Transverse colon (tissue), 4 donors: ENCODE results near the gene FCGBP. TPM values are rescaled to one million over a fixed set of nuclear protein-coding genes. Genes with fewer than 3 reads are reported as not detected.
"Not testable (repeated sequence)": the region's sequence is repeated elsewhere in the genome, so short reads cannot be mapped to it uniquely, and the experiment has no call there.

Experiments used
- DNase-seq: peaks from one replicate; pipeline ENCODE4 v3.0.0-alpha.2; 2019
- H3K27ac ChIP-seq, 4 donors: fragments of 200-600 bp; sonication (generic); 2 replicates each; pipeline ENCODE4 v1.5.1; 2016 to 2018; ENCODE audit warnings: inconsistent platforms in 4 of 4
- H3K27me3 ChIP-seq: fragments of 200-600 bp; sonication (generic); 2 replicates; pipeline ENCODE4 v1.5.1; 2017; ENCODE audit warnings: inconsistent platforms
- H3K36me3 ChIP-seq, 4 donors: fragments of 200-600 bp; sonication (generic); 2 replicates each; pipeline ENCODE4 v1.5.1; 2017 to 2019; ENCODE audit warnings: inconsistent platforms in 4 of 4
- H3K4me1 ChIP-seq, 4 donors: fragments of 200-600 bp; sonication (generic); 2 replicates each; pipeline ENCODE4 v1.5.1; 2017 to 2020; ENCODE audit warnings: inconsistent platforms in 4 of 4
- H3K4me3 ChIP-seq, 4 donors: fragments of 200-600 bp; sonication (generic); 1 replicate in 1 of 4; 2 replicates in 3 of 4; pipeline versions ENCODE4 v1.5.1 to v1.6.1; 2017 to 2019; ENCODE audit warnings: inconsistent platforms in 4 of 4
- H3K9me3 ChIP-seq, 2 donors: fragments of 200-600 bp; sonication (generic); 2 replicates each; pipeline ENCODE4 v1.5.1; 2017 to 2019; ENCODE audit warnings: inconsistent platforms in 2 of 2
- EP300 ChIP-seq: sonication (generic); formaldehyde crosslinking; IDR thresholded peaks from one replicate; pipeline ENCODE4 v1.6.1; 2017; ENCODE audit warnings: antibody characterized with exemption, low read depth
- POLR2A ChIP-seq: fragments of 450-650 bp; IDR thresholded peaks from one replicate; pipeline ENCODE4 v1.6.1; 2016; ENCODE audit warnings: antibody characterized with exemption, mild to moderate bottlenecking, moderate library complexity
- POLR2AphosphoS5 ChIP-seq, 3 donors: sonication (generic); formaldehyde crosslinking; IDR thresholded peaks; one replicate each; pipeline ENCODE4 v1.6.1; 2016; ENCODE audit warnings: antibody characterized with exemption in 3 of 3
- WGBS, 2 donors: methylation state at CpG; one replicate each; pipeline ENCODE4 v1.1.5; 2018; ENCODE audit warnings: low coverage in 1 of 2; 5-methylcytosine and 5-hydroxymethylcytosine counted together
- in situ Hi-C, 4 donors: fragments of 200-750 bp; cut with MboI; loops; one replicate each; pipeline versions ENCODE4 v1.15.0 to v1.15.1; 2017; ENCODE audit warnings: low sequenced_read_pairs in 3 of 4, low pct_ligation_motif_present in 1 of 4, low pct_unique_long_range_greater_than_20kb in 1 of 4
- intact Hi-C: fragments of 100-400 bp; cut with DNase I; formaldehyde crosslinking; loops from one replicate; pipeline ENCODE4 v1.15.1; 2023; ENCODE audit warnings: low total_unique reads
- total RNA-seq, 4 donors: library from RNA; depleted of rRNA; stranded (reverse); fragments of >200 nt; gene quantifications; one replicate each; pipeline ENCODE4 v1.1.0, GENCODE V29; 2016
- TF ChIP-seq, protein P1 (sequence below), 5 experiments: fragments of 200-600 bp in 3 of 5; fragments of 450-650 bp in 2 of 5; sonication (generic) in 3 of 5; IDR thresholded peaks; 1 replicate in 2 of 5; 2 replicates in 3 of 5; pipeline ENCODE4 v1.5.1; 2016 to 2017; ENCODE audit warnings: antibody characterized with exemption in 5 of 5, inconsistent platforms in 3 of 5, mild to moderate bottlenecking in 2 of 5, moderate library complexity in 1 of 5

The FCGBP gene
- total RNA-seq, 4 donors from 2014 or later: 1,603 to 6,178 (median 2,329) TPM

GRCh38 chr19:39913682-39914333 is 20.6 kb downstream of the FCGBP start:
- Histone ChIP-seq H3K27ac (peak overlapping the region in 2 of 4 donors; percentile 23 to 26), H3K27me3 (no peaks in the 10 kb centered on the region), H3K9me3 (no peaks in the 10 kb centered on the region), H3K36me3 (peaks cover 0 to 4% (median 0%) of the 10 kb centered on the region in 4 donors), H3K4me3 (peak overlapping the region in 1 of 4 donors; percentile 23), H3K4me1 (peaks cover 0 to 10% (median 5%) of the 10 kb centered on the region in 4 donors)
- WGBS, 2 donors: 38 to 61% methylated on average over 3 to 17 of the region's 20 CpGs
- TF ChIP-seq POLR2A (no peak), POLR2AphosphoS5 (IDR thresholded peaks at IDR 0.05) (peak; percentile 6 to 66 (median 59))
- peak; percentile 77 for DNase-seq
- intact Hi-C loops (no loop called here), in situ Hi-C loops (no loop called here)

GRCh38 chr19:39908803-39909202 is 25.6 kb downstream of the FCGBP start:
- H3K4me1 ChIP-seq: peaks cover 0 to 3% (median 0%) of the 10 kb centered on the region in 4 donors

DNA sequence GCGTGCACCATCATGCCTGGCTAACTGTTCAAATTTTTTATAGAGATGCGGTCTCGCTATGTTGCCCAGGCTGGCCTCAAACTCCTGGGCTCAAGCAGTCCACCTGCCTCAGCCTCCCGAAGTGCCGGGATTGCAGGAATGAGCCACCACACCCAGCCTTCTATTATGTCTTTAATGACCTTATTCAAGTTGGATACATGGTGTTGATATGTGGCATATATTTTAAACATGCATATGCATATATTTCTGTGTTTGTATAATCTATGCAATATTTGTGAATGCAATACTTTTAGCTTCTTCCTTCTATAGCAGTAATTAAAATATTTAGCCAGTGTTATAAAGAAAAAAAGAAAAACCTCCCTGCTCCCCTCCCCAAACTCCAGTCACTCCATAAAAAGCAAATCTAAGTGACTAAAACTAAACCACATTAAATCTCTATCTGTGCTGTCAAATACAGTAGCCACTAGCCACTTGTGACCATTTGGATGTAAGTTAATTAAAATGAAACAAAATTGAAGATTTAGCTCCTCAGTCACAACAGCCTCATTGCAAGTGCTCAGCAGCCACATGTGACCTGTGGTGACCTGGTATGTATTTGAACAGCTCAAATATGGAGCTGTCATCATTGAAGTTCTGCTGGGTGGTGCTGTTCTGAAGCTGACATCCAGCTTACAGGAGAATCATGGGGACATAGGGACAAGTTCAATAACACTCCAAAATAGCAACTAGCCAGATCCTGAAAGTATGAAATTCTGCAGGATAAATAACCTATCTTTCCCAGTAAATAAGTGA is 27.4 kb downstream of the FCGBP start:
- Histone ChIP-seq H3K9me3 (no peaks in the 10 kb centered on the region), H3K27ac (no peak overlapping the region), H3K27me3 (no peaks in the 10 kb centered on the region), H3K36me3 (peaks cover 0 to 4% (median 0%) of the 10 kb centered on the region in 4 donors), H3K4me3 (no peak overlapping the region), H3K4me1 (no peaks in the 10 kb centered on the region)
- no peak for DNase-seq
- WGBS, 2 donors: 56 to 84% methylated on average over 2 to 5 of the region's 5 CpGs
- in situ Hi-C loops (no loop called here), intact Hi-C loops (no loop called here)
- no peak for TF ChIP-seq EP300
- no peak for TF ChIP-seq POLR2A
- TF ChIP-seq POLR2AphosphoS5 (IDR thresholded peaks at IDR 0.05): no peak
- TF ChIP-seq, protein P1, sequence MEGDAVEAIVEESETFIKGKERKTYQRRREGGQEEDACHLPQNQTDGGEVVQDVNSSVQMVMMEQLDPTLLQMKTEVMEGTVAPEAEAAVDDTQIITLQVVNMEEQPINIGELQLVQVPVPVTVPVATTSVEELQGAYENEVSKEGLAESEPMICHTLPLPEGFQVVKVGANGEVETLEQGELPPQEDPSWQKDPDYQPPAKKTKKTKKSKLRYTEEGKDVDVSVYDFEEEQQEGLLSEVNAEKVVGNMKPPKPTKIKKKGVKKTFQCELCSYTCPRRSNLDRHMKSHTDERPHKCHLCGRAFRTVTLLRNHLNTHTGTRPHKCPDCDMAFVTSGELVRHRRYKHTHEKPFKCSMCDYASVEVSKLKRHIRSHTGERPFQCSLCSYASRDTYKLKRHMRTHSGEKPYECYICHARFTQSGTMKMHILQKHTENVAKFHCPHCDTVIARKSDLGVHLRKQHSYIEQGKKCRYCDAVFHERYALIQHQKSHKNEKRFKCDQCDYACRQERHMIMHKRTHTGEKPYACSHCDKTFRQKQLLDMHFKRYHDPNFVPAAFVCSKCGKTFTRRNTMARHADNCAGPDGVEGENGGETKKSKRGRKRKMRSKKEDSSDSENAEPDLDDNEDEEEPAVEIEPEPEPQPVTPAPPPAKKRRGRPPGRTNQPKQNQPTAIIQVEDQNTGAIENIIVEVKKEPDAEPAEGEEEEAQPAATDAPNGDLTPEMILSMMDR (IDR thresholded peaks at IDR 0.05): no peak

More at GRCh38 chr19:39908803-39909202, 25.6 kb downstream of the FCGBP start:
- no peak for DNase-seq
- H3K36me3 ChIP-seq: peaks cover 0 to 4% (median 0%) of the 10 kb centered on the region in 4 donors
- H3K4me3 ChIP-seq: no peak overlapping the region
- H3K27ac ChIP-seq: no peak overlapping the region
- TF ChIP-seq, protein P1 (IDR thresholded peaks at IDR 0.05): no peak
- TF ChIP-seq POLR2A (no peak), POLR2AphosphoS5 (IDR thresholded peaks at IDR 0.05) (peak in 1 of 3 donors; percentile 6)
- in situ Hi-C loops (no loop called here), intact Hi-C loops (no loop called here)
- 82 to 84% methylated on average over 4 to 6 of the region's 6 CpGs for WGBS, 2 donors
- H3K9me3 ChIP-seq: no peaks in the 10 kb centered on the region
- H3K27me3 ChIP-seq: no peaks in the 10 kb centered on the region

DNA sequence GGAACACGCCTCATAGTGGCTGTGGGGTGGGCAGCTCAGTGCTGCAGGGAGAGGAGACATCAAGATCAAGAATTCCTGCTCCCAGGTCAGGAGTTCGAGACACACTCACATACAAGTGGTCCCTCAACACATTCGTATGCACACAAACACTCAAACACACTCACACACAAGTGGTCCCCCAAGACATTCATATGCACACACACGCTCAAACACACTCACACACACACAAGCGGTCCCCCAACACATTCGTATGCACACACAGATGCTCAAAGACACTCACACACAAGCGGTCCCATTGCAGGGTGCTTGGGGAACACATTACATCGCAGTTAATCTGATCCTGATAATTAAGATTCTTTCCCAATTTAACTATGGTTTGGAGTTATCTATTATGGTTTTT is 28.2 kb downstream of the FCGBP start:
- no peaks in the 10 kb centered on the region for H3K4me1 ChIP-seq
- H3K36me3 ChIP-seq: peaks cover 0 to 4% (median 0%) of the 10 kb centered on the region in 4 donors
- WGBS, 2 donors: 88% methylated on average over 7 of the region's 8 CpGs; no CpG with 5 or more reads in 1 of the 2 donors
- TF ChIP-seq POLR2AphosphoS5 (IDR thresholded peaks at IDR 0.05) (peak in 1 of 3 donors; percentile 7), POLR2A (no peak), EP300 (no peak)
- TF ChIP-seq, protein P1 (IDR thresholded peaks at IDR 0.05): no peak
- no peak for DNase-seq
- in situ Hi-C loops (no loop called here), intact Hi-C loops (no loop called here)
- no peaks in the 10 kb centered on the region for H3K27me3 ChIP-seq
- H3K9me3 ChIP-seq: no peaks in the 10 kb centered on the region
- H3K27ac ChIP-seq: no peak overlapping the region
- H3K4me3 ChIP-seq: no peak overlapping the region

- DNase-seq, H3K4me3 ChIP-seq, H3K27me3 ChIP-seq, H3K36me3 ChIP-seq, H3K4me1 ChIP-seq, H3K9me3 ChIP-seq, in situ Hi-C loops, H3K27ac ChIP-seq, intact Hi-C loops: not testable (repeated sequence)
- WGBS, 2 donors: 22% methylated on average over 3 of the region's 8 CpGs; no CpG with 5 or more reads in 1 of the 2 donors
Observed at GRCh38 chr19:39903486-39904091, 30.8 kb downstream of the FCGBP start.

GRCh38 chr19:39902326-39902725 is 32.1 kb downstream of the FCGBP start:
- H3K4me1 ChIP-seq, in situ Hi-C loops, H3K9me3 ChIP-seq, H3K27ac ChIP-seq, DNase-seq, intact Hi-C loops, H3K4me3 ChIP-seq, H3K27me3 ChIP-seq, H3K36me3 ChIP-seq: not testable (repeated sequence)
- no CpG with 5 or more reads among the region's 15 CpGs for WGBS, 2 donors

DNA sequence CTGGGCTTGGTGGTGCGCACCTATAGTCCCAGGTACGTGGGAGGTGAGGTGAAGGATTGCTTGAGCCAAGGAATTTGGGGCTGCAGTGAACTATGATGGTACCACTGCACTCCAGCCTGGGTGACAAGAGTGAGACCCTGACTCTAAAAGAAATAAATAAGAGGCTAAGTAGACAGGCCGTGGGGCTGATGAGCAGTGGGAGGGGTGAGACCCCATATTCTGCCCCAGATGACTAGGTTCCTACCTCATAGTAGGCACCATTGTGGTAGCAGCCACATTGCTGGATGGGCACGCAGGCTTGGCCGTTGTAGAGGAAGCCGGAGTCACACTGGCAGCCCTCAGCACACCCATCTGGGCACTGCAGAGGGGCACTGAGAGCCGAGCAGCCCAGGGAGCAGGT is 32.8 kb downstream of the FCGBP start:
- H3K27me3 ChIP-seq, H3K4me3 ChIP-seq, H3K4me1 ChIP-seq, in situ Hi-C loops, intact Hi-C loops, H3K9me3 ChIP-seq, DNase-seq, H3K36me3 ChIP-seq, H3K27ac ChIP-seq: not testable (repeated sequence)
- 95% methylated on average over 4 of the region's 7 CpGs; no CpG with 5 or more reads in 1 of the 2 donors for WGBS, 2 donors
